ENCODE measurements around the gene AGPS. TPM values are rescaled to one million over a fixed set of nuclear protein-coding genes. Genes with fewer than 3 reads are reported as not detected.

AGPS gene
- total and polyA plus RNA-seq, 2 of the 13 experiments (the other 11 are each of a cell fraction or from before 2014, with no cell fraction given): 39.4 to 99.0 TPM

- TF ChIP-seq PCBP1 (IDR thresholded peaks at IDR 0.05; ENCODE audit: borderline replicate concordance, low read depth, low read length) (0 out of 2 replicates have a peak, but pooled peaks have one; percentile 36), ZNF451 (CRISPR knock-in tag; IDR thresholded peaks at IDR 0.05) (peak; percentile 99; the same call in 1 of the 2 replicates), ZNF670 (CRISPR knock-in tag; IDR thresholded peaks at IDR 0.05; ENCODE audit: borderline replicate concordance) (no peak), FOXO4 (CRISPR knock-in tag; conservative IDR thresholded peaks at IDR 0.05) (no peak), ZSCAN31 (CRISPR knock-in tag; IDR thresholded peaks at IDR 0.05; ENCODE audit: low read depth) (peak; percentile 99), ZNF335 (CRISPR knock-in tag; IDR thresholded peaks at IDR 0.05) (peak; percentile 91), ZSCAN30 (CRISPR knock-in tag; IDR thresholded peaks at IDR 0.05) (no peak; the same call in 1 of the 2 replicates), ZGPAT (CRISPR knock-in tag; IDR thresholded peaks at IDR 0.05) (peak; percentile 98), YY1 (IDR thresholded peaks at IDR 0.05; ENCODE audit: insufficient read depth, insufficient replicate concordance, low read depth, low read length) (peak; percentile 96), NR2C2 (CRISPR knock-in tag; IDR thresholded peaks at IDR 0.05; ENCODE audit: borderline replicate concordance) (peak; percentile 99), ONECUT2 (CRISPR knock-in tag; IDR thresholded peaks at IDR 0.05) (no peak; the same call in 1 of the 2 replicates), SNAI1 (CRISPR knock-in tag; IDR thresholded peaks at IDR 0.05; ENCODE audit: borderline replicate concordance) (peak; percentile 92), GZF1 (CRISPR knock-in tag; IDR thresholded peaks at IDR 0.05) (peak; percentile 63; the same call in 1 of the 2 replicates), ZSCAN29 (CRISPR knock-in tag; conservative IDR thresholded peaks at IDR 0.05) (peak; percentile 71; the same call in 1 of the 2 replicates), ZNF703 (CRISPR knock-in tag; IDR thresholded peaks at IDR 0.05; ENCODE audit: borderline replicate concordance) (peak; percentile 96), SP140L (CRISPR knock-in tag; IDR thresholded peaks at IDR 0.05; ENCODE audit: borderline replicate concordance) (no peak), BRD4 (CRISPR knock-in tag; IDR thresholded peaks at IDR 0.05) (peak; percentile 87), KLF9 (CRISPR knock-in tag; IDR thresholded peaks at IDR 0.05; ENCODE audit: low read depth) (0 out of 2 replicates have a peak, but pooled peaks have one; percentile 68), NR3C1 (CRISPR knock-in tag; IDR thresholded peaks at IDR 0.05) (no peak), MED1 (CRISPR knock-in tag; IDR thresholded peaks at IDR 0.05) (peak; percentile 96), SAP130 (CRISPR knock-in tag; IDR thresholded peaks at IDR 0.05; ENCODE audit: low read depth) (peak; percentile 97), SMAD1 (CRISPR knock-in tag; IDR thresholded peaks at IDR 0.05; ENCODE audit: borderline replicate concordance, low read depth) (peak; percentile 99), SIN3A (IDR thresholded peaks at IDR 0.05; ENCODE audit: borderline replicate concordance, low read depth, low read length) (peak; percentile 89; the same call in 1 of the 2 replicates), CREB1 (IDR thresholded peaks at IDR 0.05) (0 out of 2 replicates have a peak, but pooled peaks have one; percentile 7), CREB1 (CRISPR knock-in tag; IDR thresholded peaks at IDR 0.05) (no peak)
These were observed at the start of gene AGPS (continued) for GRCh38 chr2:177392373-177393202.
